NCI-H187 treated with DMSO at 0.1 percent for 48 hours (cell line): ENCODE measurements around the gene HHEX.
"Not testable (repeated sequence)": the region's sequence is repeated elsewhere in the genome, so short reads cannot be mapped to it uniquely, and the experiment has no call there.

Source experiments
- DNase-seq: peaks from one replicate; lab custom pipeline; 2025; lab: John Stamatoyannopoulos, UW

HHEX gene

DNA sequence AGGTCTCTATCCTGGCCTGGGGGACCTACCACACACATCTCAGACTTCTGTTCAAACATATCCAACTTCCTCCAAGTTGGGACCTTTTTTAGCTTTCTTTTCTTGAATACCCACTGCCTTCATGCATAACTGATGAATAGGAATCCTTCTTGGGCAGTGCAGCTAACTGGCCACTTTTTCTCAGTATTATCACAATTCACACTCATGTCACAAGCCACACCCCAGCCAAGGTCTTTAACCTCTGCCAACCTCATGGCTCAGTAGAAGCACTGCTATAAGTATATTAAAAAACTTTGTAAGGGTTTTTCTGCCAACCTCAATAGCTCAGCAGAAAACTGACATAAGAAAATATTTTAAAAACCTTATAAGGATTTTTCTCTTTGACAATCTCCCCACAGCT is 44.5 kb downstream of the HHEX start:
- no peak for DNase-seq

DNA sequence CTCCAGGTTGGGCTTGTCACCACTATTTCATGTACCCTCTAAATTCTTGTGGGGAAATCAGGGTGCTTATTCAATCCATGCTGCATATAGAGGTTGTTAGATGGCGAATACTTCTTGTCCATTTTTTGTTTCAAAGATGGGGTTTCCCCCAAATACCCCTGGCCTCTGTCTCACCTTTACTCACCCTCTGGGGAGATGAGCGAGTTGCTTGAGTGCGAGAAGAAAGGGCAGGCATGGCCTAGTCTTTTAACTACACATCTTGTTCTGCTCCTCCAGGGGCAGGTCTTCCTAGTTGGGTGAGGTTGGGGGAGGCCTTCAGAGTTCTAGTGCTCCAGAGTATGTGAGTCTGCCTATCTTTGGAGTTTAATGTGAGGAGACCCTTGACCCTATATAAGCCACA is 46.2 kb downstream of the HHEX start:
- DNase-seq, result no peak

DNA sequence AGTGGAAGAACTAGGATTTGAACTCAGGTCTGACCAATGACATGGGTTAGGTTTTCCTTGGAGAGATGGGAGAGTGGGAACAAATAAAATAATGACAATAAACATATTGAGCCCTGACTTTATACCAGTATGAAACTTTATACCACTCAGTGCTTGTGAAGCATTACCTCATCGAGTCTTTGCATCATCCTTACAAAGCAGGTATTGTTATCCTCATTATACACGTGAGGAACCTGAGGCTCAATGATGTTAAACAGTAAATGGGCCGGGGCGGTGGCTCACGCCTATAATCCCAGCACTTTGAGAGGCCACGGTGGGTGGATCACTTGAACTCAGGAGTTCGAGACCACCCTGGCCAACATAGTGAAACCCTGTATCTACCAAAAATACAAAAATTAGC is 47.7 kb downstream of the HHEX start:
- DNase-seq, result no peak

DNA sequence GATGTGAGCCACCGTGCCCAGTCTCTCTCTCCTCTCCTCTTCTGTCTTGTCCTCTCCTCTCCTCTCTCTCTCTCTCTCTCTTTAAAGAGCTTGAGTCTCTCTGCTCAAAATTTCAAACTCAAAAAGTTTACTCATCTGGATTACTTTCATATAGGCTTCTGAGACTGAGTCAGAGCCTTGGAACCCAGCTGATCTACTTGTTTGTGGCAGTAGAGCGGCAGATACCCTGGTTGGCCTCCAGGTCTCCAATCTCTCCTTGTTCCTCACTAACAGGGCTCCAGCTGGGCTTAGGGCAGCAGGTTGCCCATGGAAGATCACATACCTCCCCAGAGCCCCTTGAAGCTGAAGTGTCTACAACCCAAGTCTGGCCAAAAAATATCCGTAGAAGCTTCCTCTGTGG is 51.0 kb downstream of the HHEX start:
- no peak for DNase-seq

DNA sequence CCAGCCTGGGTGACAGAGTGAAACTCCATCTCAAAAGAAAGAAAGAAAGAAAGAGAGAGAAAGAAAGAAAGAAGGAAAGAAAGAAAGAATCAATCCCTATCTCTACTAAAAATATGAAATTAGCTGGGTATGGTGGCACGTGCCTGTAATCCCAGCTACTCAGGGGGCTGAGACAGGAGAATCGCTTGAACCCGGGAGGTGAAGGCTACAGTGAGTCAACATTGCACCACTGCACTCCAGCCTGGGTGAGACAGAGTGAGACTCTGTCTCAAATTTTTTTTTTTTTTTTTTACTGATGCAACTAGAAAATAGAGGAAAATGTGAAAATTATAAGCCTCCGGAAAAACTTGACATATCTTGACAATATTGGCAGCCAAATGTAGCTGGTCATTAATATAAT is 52.0 kb downstream of the HHEX start:
- not testable (repeated sequence) for DNase-seq

DNA sequence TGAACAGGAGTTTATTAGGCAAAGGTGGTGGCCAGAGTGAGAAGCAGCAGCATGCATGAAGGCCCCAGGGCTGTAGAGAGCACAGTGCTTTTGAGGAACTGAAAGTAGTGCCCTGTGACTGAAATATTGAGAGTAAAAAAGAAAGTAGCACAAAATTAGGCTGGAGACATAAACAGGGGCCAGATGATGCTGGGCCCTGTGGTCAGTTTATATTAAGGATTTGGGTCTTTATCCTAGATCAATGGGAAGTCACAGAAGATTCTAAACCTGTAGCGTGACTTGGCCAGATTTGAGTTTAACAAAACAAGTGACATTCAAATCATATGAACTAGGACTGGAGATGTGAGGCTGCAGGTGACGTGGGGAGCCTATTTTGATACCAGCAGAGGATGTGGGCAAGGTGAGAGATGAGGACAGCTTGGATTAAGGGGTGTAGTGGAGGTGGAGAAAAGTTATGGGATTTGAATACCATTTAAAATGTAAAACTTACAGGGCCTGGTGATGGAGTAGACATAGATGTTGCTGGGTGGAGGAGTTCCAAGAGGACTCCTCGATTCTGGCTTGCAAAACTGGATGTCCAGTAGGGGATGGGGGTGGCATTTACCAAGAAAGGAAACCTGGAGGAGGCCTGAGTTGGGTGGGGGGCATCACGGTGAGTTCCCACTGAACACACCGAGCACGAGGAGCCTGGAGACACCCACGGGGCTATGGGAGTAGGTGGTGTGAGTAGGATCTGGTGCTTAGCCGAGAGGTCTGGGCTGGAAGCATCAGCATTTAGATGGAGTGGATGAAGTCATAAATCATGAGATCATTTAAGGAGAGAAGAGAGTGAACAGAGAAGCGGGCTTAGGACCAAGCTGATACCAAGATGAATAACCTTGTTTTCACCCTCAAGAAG is 52.8 kb downstream of the HHEX start:
- DNase-seq, result no peak
